ENCODE data around the gene DCBLD1.

Gene DCBLD1

GRCh38 chr6:117553142-117553541, 70.7 kb downstream of the DCBLD1 start:
- Mint-ChIP-seq H3K4me3 (no peak overlapping the region), H3K27me3 (peaks cover 3% of the 10 kb centered on the region), H3K36me3 (no peaks in the 10 kb centered on the region), H3K9me3 (no peaks in the 10 kb centered on the region), H3K27ac (no peak overlapping the region), H3K4me1 (peaks cover 29% of the 10 kb centered on the region)
- CTCF ChIA-PET: interaction anchor here (11.9 kb wide), 1 partner anchor 103 kb away, joined by 105 read pairs; no protein-coding TSS in a partner anchor
- no peak for DNase-seq

DNA sequence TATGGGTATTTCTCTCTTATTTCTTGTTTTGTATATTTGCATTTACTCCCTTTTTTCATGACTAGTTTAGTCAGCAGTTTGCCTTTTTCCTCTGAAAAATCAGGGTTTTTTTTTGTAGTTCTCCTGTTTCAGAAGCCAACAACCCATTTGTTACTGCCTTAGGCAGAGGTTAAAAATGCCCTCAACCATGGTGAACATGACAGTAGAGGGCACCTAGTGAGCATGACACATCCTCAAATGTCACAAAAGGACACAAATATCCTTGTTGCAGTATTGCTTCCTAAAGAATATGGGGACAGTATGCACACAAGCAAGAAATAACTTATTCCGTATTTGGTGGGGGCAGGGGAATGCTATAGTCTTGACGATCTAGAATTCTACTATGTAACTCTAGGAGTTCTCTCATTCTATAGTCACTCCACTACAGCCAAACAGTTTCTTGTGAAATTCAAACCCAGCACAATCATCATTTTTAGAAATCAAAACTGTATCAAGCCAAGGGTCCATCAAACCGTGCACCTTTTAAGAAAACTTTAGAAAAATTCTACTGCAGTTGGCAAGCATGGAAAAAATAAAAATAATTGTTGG, 72.9 kb downstream of the DCBLD1 start:
- peaks cover 3% of the 10 kb centered on the region for H3K27me3 Mint-ChIP-seq
- peaks cover 8% of the 10 kb centered on the region for H3K4me1 Mint-ChIP-seq
- DNase-seq: no peak
- peaks cover 6% of the 10 kb centered on the region for H3K36me3 Mint-ChIP-seq
- H3K4me3 Mint-ChIP-seq: no peak overlapping the region
- no peaks in the 10 kb centered on the region for H3K9me3 Mint-ChIP-seq
- no peak overlapping the region for H3K27ac Mint-ChIP-seq
- CTCF ChIA-PET: interaction anchor here (0.6 to 11.9 kb wide), 12 partner anchors 8 to 151 kb away, joined by 3 to 105 read pairs (median 4); partner anchors contain the start of gene DCBLD1

GRCh38 chr6:117555882-117556498, 73.5 kb downstream of the DCBLD1 start:
- CTCF ChIA-PET: interaction anchor here (0.6 to 11.9 kb wide), 13 partner anchors 9 to 152 kb away, joined by 3 to 105 read pairs (median 3); partner anchors contain the start of gene DCBLD1
- Mint-ChIP-seq H3K36me3 (peaks cover 6% of the 10 kb centered on the region), H3K9me3 (no peaks in the 10 kb centered on the region), H3K4me1 (peaks cover 1% of the 10 kb centered on the region), H3K27me3 (peaks cover 3% of the 10 kb centered on the region), H3K27ac (no peak overlapping the region), H3K4me3 (no peak overlapping the region)
- peak; percentile 64 for DNase-seq

GRCh38 chr6:117557951-117558350, 75.5 kb downstream of the DCBLD1 start:
- Mint-ChIP-seq H3K27ac (no peak overlapping the region), H3K4me1 (no peaks in the 10 kb centered on the region), H3K36me3 (peaks cover 10% of the 10 kb centered on the region), H3K4me3 (no peak overlapping the region), H3K27me3 (peaks cover 3% of the 10 kb centered on the region), H3K9me3 (no peaks in the 10 kb centered on the region)
- DNase-seq: no peak
- CTCF ChIA-PET: interaction anchor here (0.6 to 11.9 kb wide), 8 partner anchors 8 to 107 kb away, joined by 3 to 105 read pairs (median 6); partner anchors contain the start of gene DCBLD1

- CTCF ChIA-PET: interaction anchor here (1.3 to 11.9 kb wide), 6 partner anchors 9 to 108 kb away, joined by 4 to 105 read pairs (median 9); partner anchors contain the start of gene DCBLD1
- H3K9me3 Mint-ChIP-seq: no peaks in the 10 kb centered on the region
- H3K4me3 Mint-ChIP-seq: no peak overlapping the region
- H3K27me3 Mint-ChIP-seq: peaks cover 3% of the 10 kb centered on the region
- no peak for DNase-seq
- no peaks in the 10 kb centered on the region for H3K4me1 Mint-ChIP-seq
- H3K27ac Mint-ChIP-seq: no peak overlapping the region
- H3K36me3 Mint-ChIP-seq: peaks cover 12% of the 10 kb centered on the region
Measured at GRCh38 chr6:117558818-117559217, 76.3 kb downstream of the DCBLD1 start.

DNA sequence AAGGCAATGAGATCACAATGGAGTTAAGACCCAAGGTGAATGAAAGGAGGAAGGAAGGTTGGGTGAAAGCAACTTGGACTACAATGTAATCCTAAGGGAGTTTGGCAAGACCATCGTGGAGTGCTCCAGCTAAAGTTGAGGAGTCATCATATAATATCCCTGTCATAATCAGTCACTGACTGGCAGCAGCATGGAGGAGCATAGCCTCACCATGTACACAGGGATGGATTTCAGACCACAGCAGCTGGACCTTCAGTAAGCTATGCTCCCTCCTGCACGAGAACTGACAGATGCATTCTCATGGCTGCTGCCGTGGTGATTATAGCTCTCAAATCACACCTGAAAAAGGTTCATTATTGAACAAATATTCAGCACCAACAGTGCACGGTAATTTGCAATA, 76.8 kb downstream of the DCBLD1 start:
- Mint-ChIP-seq H3K9me3 (no peaks in the 10 kb centered on the region), H3K4me3 (no peak overlapping the region), H3K4me1 (no peaks in the 10 kb centered on the region), H3K27ac (no peak overlapping the region), H3K36me3 (peaks cover 12% of the 10 kb centered on the region), H3K27me3 (peaks cover 3% of the 10 kb centered on the region)
- CTCF ChIA-PET: interaction anchor here (1.5 to 11.9 kb wide), 4 partner anchors 45 to 109 kb away, joined by 7 to 105 read pairs (median 36); partner anchors contain the start of gene DCBLD1
- no peak for DNase-seq

DNA sequence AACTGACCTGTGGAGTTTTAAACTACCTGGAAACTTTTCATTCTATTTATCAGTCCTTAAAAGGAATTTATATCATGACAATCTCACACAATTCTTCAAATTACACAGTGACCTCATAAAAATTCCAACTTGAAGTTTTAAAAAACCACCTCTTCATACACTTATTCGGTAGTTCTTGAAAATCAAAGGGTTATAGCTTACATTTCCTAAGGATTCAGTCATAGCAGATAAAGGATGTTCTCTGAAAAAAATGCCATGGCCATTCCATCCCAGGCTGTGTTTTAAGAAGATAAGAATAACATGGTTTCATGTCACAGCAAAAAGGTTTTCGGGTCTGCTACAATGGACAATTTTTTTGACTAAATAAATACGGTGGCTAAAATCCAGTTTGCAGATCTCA, 78.7 kb downstream of the DCBLD1 start:
- Mint-ChIP-seq H3K4me1 (no peaks in the 10 kb centered on the region), H3K27me3 (no peaks in the 10 kb centered on the region), H3K9me3 (no peaks in the 10 kb centered on the region), H3K27ac (no peak overlapping the region), H3K4me3 (no peak overlapping the region), H3K36me3 (peaks cover 21% of the 10 kb centered on the region)
- no peak for DNase-seq
- CTCF ChIA-PET: interaction anchor here (1.4 to 1.7 kb wide), 2 partner anchors 11 to 111 kb away, joined by 4 to 5 read pairs; no protein-coding TSS in a partner anchor

DNA sequence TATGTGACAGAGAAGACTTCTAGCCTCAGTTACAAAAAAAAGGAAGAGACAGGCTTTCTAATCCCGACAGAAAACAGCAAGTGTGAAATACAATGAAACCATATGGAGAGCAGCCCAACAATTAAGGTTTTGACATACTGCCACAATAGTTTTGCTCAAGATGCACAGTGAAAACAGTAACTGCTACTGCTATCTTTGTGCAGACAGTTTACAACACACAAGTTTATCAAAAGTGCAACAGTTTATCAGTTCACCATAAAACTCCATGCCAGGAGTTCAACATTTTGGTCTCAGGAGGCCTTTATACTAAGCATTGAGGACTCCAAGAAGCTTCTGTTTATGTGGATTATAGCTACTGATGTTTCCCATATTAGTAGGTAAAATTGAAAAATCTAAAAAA, 82.2 kb downstream of the DCBLD1 start:
- CTCF ChIA-PET: interaction anchor here (0.9 kb wide), 1 partner anchor 9 kb away, joined by 3 read pairs; no protein-coding TSS in a partner anchor
- Mint-ChIP-seq H3K4me3 (no peak overlapping the region), H3K9me3 (no peaks in the 10 kb centered on the region), H3K27me3 (no peaks in the 10 kb centered on the region), H3K27ac (no peak overlapping the region), H3K36me3 (peaks cover 31% of the 10 kb centered on the region), H3K4me1 (no peaks in the 10 kb centered on the region)
- DNase-seq: no peak

DNA sequence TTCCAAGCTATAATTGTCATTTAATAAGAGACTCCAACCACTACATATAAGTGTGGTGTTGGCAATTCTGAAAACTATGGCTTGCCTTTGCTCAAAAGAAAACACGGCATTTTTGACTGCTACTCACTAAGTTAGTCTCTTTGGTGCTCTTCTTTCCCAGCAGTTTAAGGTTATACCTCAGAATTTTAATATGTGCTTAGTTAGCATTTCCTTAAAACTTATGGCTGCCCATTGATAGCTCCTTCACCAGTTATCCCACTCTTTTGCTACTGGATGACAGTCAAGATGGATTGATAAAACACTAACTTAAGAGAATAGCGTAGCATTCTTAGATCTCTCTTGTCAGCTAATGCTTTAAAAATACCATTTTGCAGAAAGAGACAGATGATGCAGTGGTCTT, 85.8 kb downstream of the DCBLD1 start:
- no peaks in the 10 kb centered on the region for H3K4me1 Mint-ChIP-seq
- no peaks in the 10 kb centered on the region for H3K9me3 Mint-ChIP-seq
- H3K27ac Mint-ChIP-seq: no peak overlapping the region
- DNase-seq: no peak
- CTCF ChIA-PET: interaction anchor here (1.5 to 1.6 kb wide), 2 partner anchors 10 kb away, joined by 4 to 6 read pairs; no protein-coding TSS in a partner anchor
- no peaks in the 10 kb centered on the region for H3K27me3 Mint-ChIP-seq
- no peak overlapping the region for H3K4me3 Mint-ChIP-seq
- peaks cover 41% of the 10 kb centered on the region for H3K36me3 Mint-ChIP-seq

GRCh38 chr6:117568831-117569410, 86.4 kb downstream of the DCBLD1 start:
- H3K27ac Mint-ChIP-seq: no peak overlapping the region
- no peaks in the 10 kb centered on the region for H3K9me3 Mint-ChIP-seq
- CTCF ChIA-PET: interaction anchor here (1.5 to 1.6 kb wide), 2 partner anchors 9 to 11 kb away, joined by 4 to 6 read pairs; no protein-coding TSS in a partner anchor
- DNase-seq: no peak
- H3K4me3 Mint-ChIP-seq: no peak overlapping the region
- H3K4me1 Mint-ChIP-seq: no peaks in the 10 kb centered on the region
- H3K36me3 Mint-ChIP-seq: peaks cover 46% of the 10 kb centered on the region
- H3K27me3 Mint-ChIP-seq: no peaks in the 10 kb centered on the region

DNA sequence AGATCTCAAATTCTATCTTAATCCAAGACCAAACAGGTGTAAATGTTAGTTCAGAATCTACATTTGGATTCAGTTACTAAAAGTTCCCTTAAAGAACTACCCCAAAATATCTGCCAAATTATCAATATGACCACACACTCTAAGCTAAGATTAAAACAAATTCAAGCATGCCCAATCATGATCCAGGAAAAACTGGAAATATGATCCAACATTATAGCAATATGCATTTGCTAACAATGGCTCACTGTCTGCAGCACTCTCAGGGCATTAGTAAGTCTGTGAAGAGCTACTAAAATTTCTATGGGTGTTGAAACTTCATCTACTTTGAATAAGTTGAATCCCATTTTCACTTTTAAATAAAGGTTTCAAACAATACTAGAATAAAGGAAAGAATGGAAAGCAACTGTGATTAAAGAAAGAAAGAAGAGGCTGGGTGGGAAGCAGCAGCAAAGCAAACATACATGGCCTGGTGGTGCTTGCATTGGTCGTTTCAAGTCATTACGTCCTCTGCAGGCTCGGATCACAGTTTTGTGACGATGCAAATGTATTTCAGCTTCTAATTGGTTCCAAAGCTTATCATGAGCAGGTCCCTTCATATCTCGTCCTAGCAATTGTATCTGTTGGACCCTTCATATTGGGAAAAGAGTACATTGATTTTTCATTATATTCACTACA, 90.7 kb downstream of the DCBLD1 start:
- H3K27ac Mint-ChIP-seq: no peak overlapping the region
- no peak overlapping the region for H3K4me3 Mint-ChIP-seq
- no peaks in the 10 kb centered on the region for H3K27me3 Mint-ChIP-seq
- no peak for DNase-seq
- peaks cover 42% of the 10 kb centered on the region for H3K36me3 Mint-ChIP-seq
- H3K4me1 Mint-ChIP-seq: no peaks in the 10 kb centered on the region
- H3K9me3 Mint-ChIP-seq: no peaks in the 10 kb centered on the region
- CTCF ChIA-PET: no interaction called here

- Mint-ChIP-seq H3K9me3 (no peaks in the 10 kb centered on the region), H3K4me1 (no peaks in the 10 kb centered on the region), H3K27me3 (no peaks in the 10 kb centered on the region), H3K4me3 (no peak overlapping the region), H3K36me3 (peaks cover 41% of the 10 kb centered on the region), H3K27ac (no peak overlapping the region)
- CTCF ChIA-PET: no interaction called here
- no peak for DNase-seq
Measured at GRCh38 chr6:117574198-117574597, 91.7 kb downstream of the DCBLD1 start.

- CTCF ChIA-PET: no interaction called here
- peaks cover 38% of the 10 kb centered on the region for H3K36me3 Mint-ChIP-seq
- no peaks in the 10 kb centered on the region for H3K27me3 Mint-ChIP-seq
- no peaks in the 10 kb centered on the region for H3K4me1 Mint-ChIP-seq
- H3K4me3 Mint-ChIP-seq: no peak overlapping the region
- peaks cover 2% of the 10 kb centered on the region for H3K9me3 Mint-ChIP-seq
- DNase-seq: no peak
- H3K27ac Mint-ChIP-seq: no peak overlapping the region
Measured at GRCh38 chr6:117585647-117586046, 103.2 kb downstream of the DCBLD1 start.

- Mint-ChIP-seq H3K4me1 (peaks cover under 1% of the 10 kb centered on the region), H3K36me3 (peaks cover 23% of the 10 kb centered on the region), H3K4me3 (no peak overlapping the region), H3K27me3 (no peaks in the 10 kb centered on the region), H3K27ac (no peak overlapping the region), H3K9me3 (no peaks in the 10 kb centered on the region)
- no peak for DNase-seq
- CTCF ChIA-PET: no interaction called here
Measured at GRCh38 chr6:117590447-117590846, 108.0 kb downstream of the DCBLD1 start.
